Neural progenitor cell (in vitro differentiated cells): ENCODE results near the gene SAPCD2.

ENCODE experiments used
- CTCF ChIP-seq: fragments of 200-600 bp; sonication (generic); IDR thresholded peaks from 2 replicates; pipeline ENCODE4 v1.5.1; 2017; ENCODE audit warnings: antibody characterized with exemption, mild to moderate bottlenecking
- EZH2 ChIP-seq: fragments of 200-600 bp; sonication (generic); IDR thresholded peaks from 2 replicates; pipeline ENCODE4 v1.6.1; 2017; ENCODE audit warnings: antibody characterized with exemption, mild to moderate bottlenecking, moderate library complexity
- EZH2phosphoT487 ChIP-seq: fragments of 200-600 bp; sonication (generic); IDR thresholded peaks from 2 replicates; pipeline ENCODE4 v1.6.1; 2017; ENCODE audit warnings: antibody characterized with exemption

- TF ChIP-seq CTCF (no peak), EZH2 (peak; percentile 49), EZH2phosphoT487 (peak; percentile 42)
These were observed 24.9 kb downstream of the SAPCD2 start for GRCh38 chr9:137045294-137046087.
